Germinal center (tissue), 1 donor: ENCODE data around the gene BSDC1.
A peak's percentile ranks its signal among the peaks of the same experiment; 100 is the strongest.

Experiments
- DNase-seq: peaks from one replicate; pipeline ENCODE4 v3.0.0; 2012; ENCODE audit warnings: mixed read lengths, low spot score

Gene BSDC1

GRCh38 chr1:32394890-32395432 lies 720 bp upstream of the BSDC1 start:
- DNase-seq = no peak

GRCh38 chr1:32393832-32394140 lies 455 bp downstream of the BSDC1 start:
- peak; percentile 48 for DNase-seq

- DNase-seq = no peak
These were observed 1.1 kb downstream of the BSDC1 start for GRCh38 chr1:32393136-32393535.

GRCh38 chr1:32392325-32392724 lies 1.9 kb downstream of the BSDC1 start:
- no peak for DNase-seq

DNA sequence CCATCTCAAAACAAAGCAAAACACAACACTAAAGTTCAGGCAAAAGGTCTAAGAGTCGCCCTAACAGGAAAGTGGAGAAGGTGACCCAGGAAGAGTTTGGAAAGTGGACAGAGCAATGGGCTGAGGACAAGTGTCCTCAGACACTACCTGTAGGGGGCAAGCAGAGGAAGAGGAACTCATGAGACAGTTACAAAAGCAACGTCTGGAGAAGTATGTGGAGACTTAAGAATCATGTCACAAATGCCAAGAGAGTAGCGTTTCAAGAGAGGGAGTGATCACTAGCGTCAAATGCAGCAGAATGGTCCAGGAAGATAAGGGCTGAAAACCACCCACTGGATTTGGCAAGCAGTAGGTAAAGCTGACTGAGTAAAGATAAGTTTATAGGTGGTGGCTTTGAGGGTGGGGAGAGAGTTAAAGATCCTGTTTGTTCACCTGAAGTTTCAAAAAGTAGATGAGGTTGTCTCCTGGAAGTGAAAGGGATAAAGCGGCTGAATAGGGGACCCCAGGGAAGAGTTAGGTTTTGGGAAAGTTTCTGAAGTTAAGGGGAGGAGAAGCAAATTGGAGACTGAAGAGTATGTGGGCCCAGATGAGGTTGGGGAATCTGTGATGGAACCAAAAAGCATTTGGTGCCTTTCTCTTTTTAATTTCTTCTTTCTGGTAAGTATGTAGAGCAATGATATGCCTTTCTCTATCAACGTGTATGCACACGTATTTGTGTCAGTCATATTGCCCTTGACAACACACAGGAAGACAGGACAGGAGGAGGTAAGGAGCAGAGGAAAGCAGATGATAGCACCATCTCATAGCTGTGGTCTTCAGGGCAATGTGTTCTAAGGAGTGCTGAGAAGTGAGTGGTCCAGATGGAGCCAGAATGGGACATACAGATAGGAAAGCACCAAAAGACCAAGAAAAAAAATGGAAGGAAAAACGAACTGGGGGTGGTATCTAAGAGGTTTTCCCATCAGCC lies 3.1 kb downstream of the BSDC1 start:
- no peak for DNase-seq

DNA sequence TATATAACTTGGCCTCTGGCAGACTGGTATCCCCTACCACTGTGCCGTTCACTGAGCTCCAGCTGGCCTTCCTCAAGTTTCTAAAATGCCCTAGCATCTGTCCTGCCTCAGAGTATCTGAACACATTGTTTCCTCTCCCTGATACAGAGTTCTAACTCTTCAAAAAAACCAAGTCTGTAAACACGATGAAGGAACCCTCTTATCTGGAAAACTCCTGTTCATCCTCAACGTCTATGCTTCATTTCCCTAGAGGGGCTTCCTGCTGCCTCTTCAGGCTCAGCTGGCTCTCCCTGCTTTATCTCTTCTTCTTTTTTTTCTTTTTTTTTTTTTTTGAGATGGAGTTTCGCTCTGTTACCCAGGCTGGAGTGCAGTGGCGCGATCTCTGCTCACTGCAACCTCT lies 5.6 kb downstream of the BSDC1 start:
- no peak for DNase-seq

DNA sequence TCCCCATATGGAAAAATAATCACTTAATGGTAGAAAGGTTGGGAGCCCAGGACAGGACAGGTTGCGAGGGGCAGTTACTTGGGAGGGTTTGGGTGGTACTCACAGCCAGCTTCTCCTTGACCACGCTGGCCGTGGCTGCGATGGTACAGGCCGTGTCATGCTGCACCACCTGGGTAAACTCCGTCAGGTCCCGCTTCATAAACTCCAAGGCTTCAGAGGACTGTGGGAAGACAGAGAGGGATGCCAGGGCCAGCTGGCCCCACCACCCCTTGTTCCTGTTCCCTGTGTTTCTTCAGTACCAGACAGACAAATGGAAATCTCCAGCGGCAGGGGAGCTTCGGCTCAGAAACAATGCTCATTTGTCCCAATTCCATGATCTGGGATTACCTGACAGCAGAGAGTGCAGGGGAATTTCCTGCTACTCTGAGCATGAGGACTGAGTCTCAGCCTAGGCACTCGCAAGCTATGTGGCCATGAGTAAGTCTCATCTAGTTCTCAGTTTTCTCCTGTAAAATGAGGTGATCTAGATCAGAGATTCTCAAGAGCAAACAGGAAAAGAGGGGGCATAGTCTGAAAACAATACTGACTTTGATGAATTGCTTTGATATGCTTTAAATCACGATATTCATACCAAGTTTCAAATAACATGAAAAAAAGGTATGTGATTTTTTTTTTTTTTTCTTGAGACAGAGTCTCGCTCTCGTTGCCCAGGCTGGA lies 7.4 kb downstream of the BSDC1 start:
- no peak for DNase-seq

GRCh38 chr1:32380057-32380456 lies 14.2 kb downstream of the BSDC1 start:
- DNase-seq = no peak

- no peak for DNase-seq
These were observed 16.6 kb downstream of the BSDC1 start for GRCh38 chr1:32377541-32378220.

DNA sequence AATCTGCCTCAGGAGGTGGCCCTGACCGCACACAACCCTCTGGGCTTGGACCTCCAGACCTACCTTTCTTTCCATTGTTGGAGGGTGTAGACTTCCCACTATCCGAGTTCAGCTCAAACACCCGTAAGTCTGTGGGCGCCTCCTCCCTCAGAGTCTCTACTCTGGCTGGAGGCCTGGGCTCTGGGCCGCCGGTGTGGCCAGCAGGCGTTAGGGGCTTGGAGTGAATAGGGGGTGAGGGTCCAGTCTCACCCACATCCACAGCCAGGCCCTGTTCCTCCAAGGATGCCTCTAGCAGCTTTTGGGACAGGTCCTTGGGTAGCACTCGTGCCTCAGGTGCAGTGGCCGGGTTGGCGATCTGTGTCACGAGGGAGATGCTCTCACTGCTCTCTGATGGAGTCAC lies 18.0 kb downstream of the BSDC1 start:
- DNase-seq = no peak

DNA sequence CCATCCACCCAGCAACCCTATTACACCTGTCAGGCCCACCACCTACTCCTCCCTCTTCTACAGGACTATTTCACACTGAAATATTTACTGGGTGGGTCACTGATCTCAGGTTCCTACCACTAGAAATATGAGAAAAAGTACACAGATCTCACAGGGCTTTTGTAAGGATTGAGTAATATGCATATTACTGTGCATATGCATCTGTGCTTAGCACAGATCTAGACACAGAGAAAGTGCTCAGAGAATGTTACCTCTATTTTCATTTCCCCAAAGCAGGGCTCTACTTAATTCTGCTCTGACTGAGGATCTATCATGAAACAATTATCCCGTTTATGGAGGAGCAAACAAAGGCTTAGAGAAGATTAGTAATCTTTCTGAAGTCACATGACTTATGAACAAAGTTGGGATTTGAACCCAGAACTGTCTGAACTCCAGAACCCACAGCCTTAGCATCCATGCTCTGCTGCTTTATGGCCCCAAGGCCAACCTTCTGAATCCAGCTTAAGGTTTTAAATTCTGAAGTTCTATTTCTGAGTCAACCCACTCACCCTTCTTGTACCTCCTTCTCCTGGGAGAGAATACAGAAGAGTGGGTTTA lies 20.1 kb downstream of the BSDC1 start:
- DNase-seq = no peak

GRCh38 chr1:32372149-32372756 lies 22.0 kb downstream of the BSDC1 start:
- DNase-seq = peak; percentile 15

GRCh38 chr1:32367912-32368635 lies 26.2 kb downstream of the BSDC1 start:
- no peak for DNase-seq

- no peak for DNase-seq
These were observed 28.8 kb downstream of the BSDC1 start for GRCh38 chr1:32365445-32365844.

GRCh38 chr1:32364836-32365235 lies 29.4 kb downstream of the BSDC1 start:
- DNase-seq = no peak

DNA sequence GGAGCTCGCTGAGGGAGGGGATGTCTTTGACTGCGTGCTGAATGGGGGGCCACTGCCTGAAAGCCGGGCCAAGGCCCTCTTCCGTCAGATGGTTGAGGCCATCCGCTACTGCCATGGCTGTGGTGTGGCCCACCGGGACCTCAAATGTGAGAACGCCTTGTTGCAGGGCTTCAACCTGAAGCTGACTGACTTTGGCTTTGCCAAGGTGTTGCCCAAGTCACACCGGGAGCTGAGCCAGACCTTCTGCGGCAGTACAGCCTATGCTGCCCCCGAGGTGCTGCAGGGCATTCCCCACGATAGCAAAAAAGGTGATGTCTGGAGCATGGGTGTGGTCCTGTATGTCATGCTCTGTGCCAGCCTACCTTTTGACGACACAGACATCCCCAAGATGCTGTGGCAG lies 30.5 kb downstream of the BSDC1 start:
- no peak for DNase-seq

DNA sequence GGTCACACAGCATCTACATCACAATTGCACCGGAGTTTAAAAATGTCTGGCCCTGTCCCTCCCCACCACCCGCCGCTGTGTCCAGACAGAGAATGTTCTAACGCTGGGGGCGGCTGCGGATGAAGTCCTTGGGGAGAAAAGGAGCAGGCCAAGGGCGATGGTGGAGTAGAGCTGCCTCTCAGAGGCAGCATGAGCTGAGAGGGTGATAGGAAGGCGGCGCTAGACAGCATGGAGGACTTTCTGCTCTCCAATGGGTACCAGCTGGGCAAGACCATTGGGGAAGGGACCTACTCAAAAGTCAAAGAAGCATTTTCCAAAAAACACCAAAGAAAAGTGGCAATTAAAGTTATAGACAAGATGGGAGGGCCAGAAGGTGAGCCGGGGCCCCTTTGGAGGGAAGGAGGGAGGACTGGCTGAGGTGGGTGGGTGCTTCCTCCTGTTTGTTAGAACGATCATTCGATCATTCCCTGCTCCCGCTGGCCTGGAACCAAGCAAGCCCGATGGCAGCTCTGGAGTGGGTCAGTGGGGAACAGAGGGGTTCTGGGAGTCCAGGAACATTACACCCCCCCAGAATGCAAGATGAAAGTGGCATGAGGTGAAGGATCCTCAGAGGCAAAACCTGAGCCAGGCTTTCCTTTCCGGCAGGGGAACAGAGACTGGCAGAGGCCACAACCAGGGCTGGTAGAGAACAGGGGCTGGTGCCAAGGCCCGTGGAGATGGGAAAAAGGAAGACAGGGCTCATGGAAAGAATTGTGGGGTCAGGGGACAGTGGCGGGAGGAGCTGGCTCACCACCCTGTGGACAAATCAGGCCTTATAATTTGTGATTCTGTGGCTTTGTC lies 31.5 kb downstream of the BSDC1 start, which contains the start of the genes FAM229A and TSSK3:
TSS of gene FAM229A (minus strand) at position 12 of the 840 bp plus-strand sequence. CDS start 394 bp downstream, outside the sequence.
TSS of gene TSSK3 (plus strand) at position 66 of the 840 bp plus-strand sequence. CDS start at position 229, 163 bp downstream.
- DNase-seq = no peak

- peak; percentile 45 for DNase-seq
These were observed 32.4 kb downstream of the BSDC1 start for GRCh38 chr1:32361674-32362473.

GRCh38 chr1:32361308-32361673 lies 33.0 kb downstream of the BSDC1 start:
- no peak for DNase-seq
